DOHH2 (cell line): ENCODE data around the gene RNF11.

Experiments used
- H3F3A ChIP-seq: fragments of 200-600 bp; sonication (generic), shearing (Covaris generic); 2 replicates; pipeline ENCODE4 v1.6.0; 2016; ENCODE audit warnings: antibody characterized with exemption, mild to moderate bottlenecking; ENCODE audit not compliant: control insufficient read depth, insufficient read depth
- H3K27ac ChIP-seq: fragments of 200-600 bp; sonication (generic); 2 replicates; pipeline ENCODE4 v1.5.1; 2014; ENCODE audit warnings: low read depth, mild to moderate bottlenecking, low read length, moderate library complexity
- H3K27me3 ChIP-seq: fragments of 200-600 bp; sonication (generic); 2 replicates; pipeline ENCODE4 v1.6.1; 2014; ENCODE audit warnings: mild to moderate bottlenecking, low read length, mixed read lengths; ENCODE audit not compliant: control insufficient read depth
- H3K36me3 ChIP-seq: fragments of 200-600 bp; sonication (generic); 2 replicates; pipeline ENCODE4 v1.6.1; 2014; ENCODE audit warnings: mild to moderate bottlenecking, low read length, moderate library complexity, mixed read lengths; ENCODE audit not compliant: control insufficient read depth
- H3K4me1 ChIP-seq: fragments of 200-600 bp; sonication (generic); 2 replicates; pipeline ENCODE4 v1.6.1; 2014; ENCODE audit warnings: mild to moderate bottlenecking, low read length, mixed read lengths; ENCODE audit not compliant: control insufficient read depth
- H3K4me2 ChIP-seq: fragments of 200-600 bp; sonication (generic); 2 replicates; pipeline ENCODE4 v1.6.0; 2014; ENCODE audit warnings: mild to moderate bottlenecking, low read length, moderate library complexity
- H3K4me3 ChIP-seq: fragments of 200-600 bp; sonication (generic); 2 replicates; pipeline ENCODE4 v1.5.1; 2014; ENCODE audit warnings: mild to moderate bottlenecking, low read length, mixed read lengths
- H3K79me2 ChIP-seq: fragments of 200-600 bp; sonication (generic); 2 replicates; pipeline ENCODE4 v1.6.1; 2014; ENCODE audit warnings: mild to moderate bottlenecking, low read length, mixed read lengths; ENCODE audit not compliant: control insufficient read depth
- H3K9me2 ChIP-seq: fragments of 200-600 bp; sonication (generic); replicated peaks from 2 replicates; pipeline ENCODE4 v1.6.1; 2014; ENCODE audit warnings: mild to moderate bottlenecking, low read length, mixed read lengths; ENCODE audit not compliant: control insufficient read depth
- H3K9me3 ChIP-seq: fragments of 200-600 bp; sonication (generic); 2 replicates; pipeline ENCODE4 v1.6.1; 2014; ENCODE audit warnings: antibody characterized with exemption, low read length, mixed read lengths; ENCODE audit not compliant: control insufficient read depth, insufficient read depth
- H4K20me1 ChIP-seq: fragments of 200-600 bp; sonication (generic); 2 replicates; pipeline ENCODE4 v1.6.0; 2014; ENCODE audit warnings: low read depth, mild to moderate bottlenecking, antibody characterized with exemption, low read length, moderate library complexity; ENCODE audit not compliant: control insufficient read depth, insufficient read depth
- EZH2phosphoT487 ChIP-seq: fragments of 200-600 bp; sonication (generic); IDR thresholded peaks from 2 replicates; pipeline ENCODE4 v1.6.1; 2017; ENCODE audit warnings: borderline replicate concordance, mild to moderate bottlenecking, antibody characterized with exemption, low read length, moderate library complexity, mixed read lengths
- TF ChIP-seq, protein P1 (sequence below): fragments of 200-600 bp; sonication (generic); IDR thresholded peaks from one replicate; pipeline ENCODE4 v1.5.1; 2014; ENCODE audit warnings: antibody characterized with exemption, mild to moderate bottlenecking, low read depth, low read length; ENCODE audit not compliant: poor library complexity, severe bottlenecking

Gene RNF11

DNA sequence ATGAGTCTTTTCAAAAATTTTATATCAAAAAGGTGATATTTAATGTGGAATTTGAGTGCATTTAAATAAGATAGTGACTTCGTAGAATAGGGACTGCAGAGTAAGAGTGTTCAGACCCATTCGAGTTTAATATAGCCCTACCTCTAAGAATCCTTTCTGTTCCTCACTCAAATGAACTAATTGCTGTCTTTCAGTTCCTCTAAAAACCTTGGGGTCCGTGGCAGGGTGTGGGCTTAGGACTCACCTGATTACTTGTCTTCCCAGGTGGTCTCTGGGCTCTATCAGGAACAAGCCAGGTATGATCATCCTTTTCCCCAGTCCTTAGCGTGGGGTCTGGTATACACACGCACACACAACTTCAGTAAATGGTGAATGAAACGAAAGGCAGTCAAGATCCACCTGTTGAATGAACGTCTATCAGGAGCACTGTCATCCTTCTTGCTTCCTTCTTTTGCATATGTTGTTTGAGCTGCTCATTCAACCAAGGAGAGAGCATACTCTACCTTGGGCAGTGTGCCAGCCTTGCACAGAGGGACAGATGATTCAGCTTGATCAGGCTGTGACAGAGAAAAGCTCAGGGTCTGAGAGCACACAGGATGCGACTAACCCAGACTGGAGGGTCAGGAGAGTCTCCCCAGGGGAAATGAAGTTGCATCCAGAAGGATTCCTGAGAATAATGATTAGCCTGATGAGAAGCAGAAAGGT, 1.2 kb upstream of the RNF11 start:
- Histone ChIP-seq H3K27me3 (peaks cover 65% of the 10 kb centered on the region), H3K4me2 (peak overlapping the region; percentile 96), H3K4me3 (peak overlapping the region; percentile 42), H3K4me1 (peaks cover 29% of the 10 kb centered on the region), H3K27ac (no peak overlapping the region), H4K20me1 (peaks cover 15% of the 10 kb centered on the region; the same call in 1 of the 2 replicates), H3F3A (peaks cover 19% of the 10 kb centered on the region), H3K9me2 (no peaks in the 10 kb centered on the region), H3K36me3 (no peaks in the 10 kb centered on the region), H3K9me3 (no peaks in the 10 kb centered on the region), H3K79me2 (no peaks in the 10 kb centered on the region)
- TF ChIP-seq, protein P1, sequence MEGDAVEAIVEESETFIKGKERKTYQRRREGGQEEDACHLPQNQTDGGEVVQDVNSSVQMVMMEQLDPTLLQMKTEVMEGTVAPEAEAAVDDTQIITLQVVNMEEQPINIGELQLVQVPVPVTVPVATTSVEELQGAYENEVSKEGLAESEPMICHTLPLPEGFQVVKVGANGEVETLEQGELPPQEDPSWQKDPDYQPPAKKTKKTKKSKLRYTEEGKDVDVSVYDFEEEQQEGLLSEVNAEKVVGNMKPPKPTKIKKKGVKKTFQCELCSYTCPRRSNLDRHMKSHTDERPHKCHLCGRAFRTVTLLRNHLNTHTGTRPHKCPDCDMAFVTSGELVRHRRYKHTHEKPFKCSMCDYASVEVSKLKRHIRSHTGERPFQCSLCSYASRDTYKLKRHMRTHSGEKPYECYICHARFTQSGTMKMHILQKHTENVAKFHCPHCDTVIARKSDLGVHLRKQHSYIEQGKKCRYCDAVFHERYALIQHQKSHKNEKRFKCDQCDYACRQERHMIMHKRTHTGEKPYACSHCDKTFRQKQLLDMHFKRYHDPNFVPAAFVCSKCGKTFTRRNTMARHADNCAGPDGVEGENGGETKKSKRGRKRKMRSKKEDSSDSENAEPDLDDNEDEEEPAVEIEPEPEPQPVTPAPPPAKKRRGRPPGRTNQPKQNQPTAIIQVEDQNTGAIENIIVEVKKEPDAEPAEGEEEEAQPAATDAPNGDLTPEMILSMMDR, result no peak
- 0 out of 2 replicates have a peak, but pooled peaks have one; percentile 10 for TF ChIP-seq EZH2phosphoT487

DNA sequence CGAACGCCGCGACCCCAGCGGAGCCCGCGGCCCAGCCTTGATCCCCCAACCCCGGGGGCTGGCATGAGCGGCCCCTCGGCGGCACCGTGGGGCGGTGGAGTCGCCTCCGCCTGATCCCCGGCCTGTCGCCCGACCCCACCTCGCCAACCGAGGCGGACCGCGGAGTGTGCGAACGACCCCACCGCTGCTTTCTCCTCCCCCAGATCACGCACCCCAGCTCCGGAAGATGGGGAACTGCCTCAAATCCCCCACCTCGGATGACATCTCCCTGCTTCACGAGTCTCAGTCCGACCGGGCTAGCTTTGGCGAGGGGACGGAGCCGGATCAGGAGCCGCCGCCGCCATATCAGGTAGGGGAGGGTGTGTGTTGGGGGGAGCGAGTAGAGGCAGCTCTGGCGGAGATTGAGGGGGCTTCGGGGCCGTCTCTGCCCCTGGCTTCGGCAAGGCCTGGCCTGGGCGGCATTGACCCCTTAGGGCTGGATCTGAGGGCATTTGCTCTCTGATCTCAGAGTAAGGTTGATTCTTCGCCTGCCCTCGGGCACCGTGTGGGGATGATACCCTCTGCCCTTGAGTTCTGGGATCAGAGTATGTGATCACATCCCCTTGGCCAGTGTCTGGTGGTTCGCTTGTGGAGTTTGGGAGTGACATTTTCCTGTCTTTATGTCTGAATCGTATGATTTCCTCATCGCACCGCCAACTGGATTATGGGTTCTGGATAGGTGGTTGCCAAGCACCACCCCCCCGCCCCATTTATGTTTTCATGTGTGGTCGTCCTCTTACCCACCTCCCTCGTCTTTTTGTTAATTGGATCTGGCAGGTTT, 668 bp downstream of the RNF11 start:
- Histone ChIP-seq H3K79me2 (no peaks in the 10 kb centered on the region), H3K9me2 (no peaks in the 10 kb centered on the region), H3K27ac (no peak overlapping the region), H3K4me3 (peak overlapping the region; percentile 78), H3K4me1 (peaks cover 29% of the 10 kb centered on the region), H3F3A (peaks cover 19% of the 10 kb centered on the region), H3K27me3 (peaks cover 66% of the 10 kb centered on the region), H3K9me3 (no peaks in the 10 kb centered on the region), H4K20me1 (peaks cover 15% of the 10 kb centered on the region; the same call in 1 of the 2 replicates), H3K36me3 (no peaks in the 10 kb centered on the region), H3K4me2 (peak overlapping the region; percentile 96)
- TF ChIP-seq, protein P1, result no peak
- TF ChIP-seq EZH2phosphoT487, result peak; percentile 82; the same call in 1 of the 2 replicates

DNA sequence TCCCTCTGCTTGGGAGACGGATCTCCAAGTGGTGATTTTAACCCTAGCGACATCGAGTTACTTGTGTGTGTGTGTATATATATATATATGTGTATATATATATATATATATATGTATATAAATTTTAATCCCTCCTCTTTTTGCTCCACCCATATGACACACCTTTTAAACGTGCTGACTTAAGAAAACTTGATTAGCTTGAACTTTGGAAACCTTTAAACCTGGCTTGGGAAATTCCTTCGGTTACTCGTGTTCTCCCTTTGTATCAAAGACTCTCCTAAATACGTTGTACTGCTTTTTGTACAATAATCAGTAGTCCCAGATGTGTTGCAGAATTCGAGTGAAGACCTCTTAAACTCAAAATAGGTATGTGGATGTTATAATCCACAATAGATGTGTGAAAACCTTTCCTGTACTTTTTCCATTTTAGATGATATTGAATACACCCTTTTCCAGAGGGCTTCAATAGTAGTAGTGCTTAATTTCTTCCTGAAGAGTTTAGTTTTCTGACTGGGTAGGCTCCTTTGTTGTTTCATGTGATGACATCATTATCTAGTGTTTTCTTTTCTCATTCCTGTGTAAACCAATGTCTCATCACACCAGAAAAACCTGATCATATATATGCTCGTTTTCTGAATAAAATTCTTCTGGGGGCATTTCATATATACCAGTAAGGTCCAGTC, 1.4 kb downstream of the RNF11 start:
- TF ChIP-seq, protein P1, result no peak
- TF ChIP-seq EZH2phosphoT487, result no peak
- peaks cover 29% of the 10 kb centered on the region for H3K4me1 ChIP-seq
- peak overlapping the region; percentile 96 for H3K4me2 ChIP-seq
- no peaks in the 10 kb centered on the region for H3K36me3 ChIP-seq
- no peak overlapping the region for H3K27ac ChIP-seq
- no peak overlapping the region; the same call in 1 of the 2 replicates for H3K4me3 ChIP-seq
- H3K79me2 ChIP-seq, result no peaks in the 10 kb centered on the region
- H3K9me3 ChIP-seq, result no peaks in the 10 kb centered on the region
- H3K27me3 ChIP-seq, result peaks cover 61% of the 10 kb centered on the region
- H4K20me1 ChIP-seq, result peaks cover 15% of the 10 kb centered on the region; the same call in 1 of the 2 replicates
- H3F3A ChIP-seq, result peaks cover 19% of the 10 kb centered on the region
- no peaks in the 10 kb centered on the region for H3K9me2 ChIP-seq
